ELF-1 (cell line): ENCODE results near the gene KIAA1671.

Experiments used
- DNase-seq: peaks from one replicate; pipeline ENCODE4 v3.0.0-alpha.2; 2016; ENCODE audit warnings: low read depth, low spot score

Gene KIAA1671

DNA sequence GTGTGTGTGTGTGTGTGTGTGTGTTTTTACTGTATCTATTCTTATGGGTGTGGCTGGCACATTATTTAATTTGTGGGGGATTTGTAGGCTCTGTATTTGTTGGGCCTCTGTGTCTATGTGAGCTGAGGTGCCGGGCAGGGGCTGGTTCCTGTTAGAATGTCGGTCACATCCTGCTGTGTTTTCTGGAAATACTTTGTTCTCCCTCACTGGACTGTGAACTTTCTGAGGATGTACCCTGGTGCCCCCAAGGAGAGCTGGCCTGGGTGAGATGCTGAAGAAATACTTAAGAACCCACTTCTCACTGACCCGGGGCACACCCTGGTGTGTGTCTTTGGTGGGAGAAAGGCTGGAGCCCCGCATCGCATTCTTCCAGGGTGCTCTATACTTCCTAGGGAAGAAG is 28.6 kb downstream of the KIAA1671 start:
- DNase-seq: no peak

GRCh38 chr22:24981656-24982055 is 29.1 kb downstream of the KIAA1671 start:
- DNase-seq: no peak

DNA sequence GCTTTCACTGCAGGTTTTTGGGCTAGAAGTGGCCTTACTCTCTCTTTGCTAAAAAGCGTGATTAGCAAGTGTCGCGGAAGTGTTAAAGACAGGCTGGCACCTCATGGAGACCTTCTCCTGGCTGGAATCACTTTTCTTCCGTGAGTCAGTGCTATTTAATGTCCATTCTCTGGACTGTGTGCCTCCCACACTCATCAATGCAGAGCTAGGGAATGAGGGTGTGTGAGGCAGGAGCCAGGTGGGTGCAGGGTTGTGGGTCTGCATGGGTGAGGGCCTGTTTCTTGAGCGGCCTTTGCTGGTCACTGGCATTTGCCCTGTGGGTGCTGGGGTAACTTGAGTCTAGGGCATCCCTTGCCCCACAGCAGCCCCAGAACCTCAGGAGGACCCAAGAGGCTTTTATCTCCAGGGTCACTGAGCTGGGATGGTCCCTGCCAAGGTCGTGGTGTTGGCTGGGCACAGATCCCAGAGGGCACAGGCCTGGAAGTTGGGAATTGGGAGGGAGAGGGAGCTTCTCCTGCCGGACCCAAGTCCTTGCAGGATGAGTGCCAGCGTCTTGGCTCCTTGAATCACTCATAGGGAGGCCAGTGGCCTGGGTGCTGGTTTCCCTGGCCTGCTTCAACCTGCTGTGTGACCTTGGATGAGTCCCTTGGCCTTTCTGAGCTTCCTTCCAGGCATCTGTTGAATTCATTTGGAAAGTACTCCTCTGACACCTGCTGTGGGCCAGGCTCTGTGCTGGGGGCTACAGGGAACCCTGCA is 30.0 kb downstream of the KIAA1671 start:
- no peak for DNase-seq

DNA sequence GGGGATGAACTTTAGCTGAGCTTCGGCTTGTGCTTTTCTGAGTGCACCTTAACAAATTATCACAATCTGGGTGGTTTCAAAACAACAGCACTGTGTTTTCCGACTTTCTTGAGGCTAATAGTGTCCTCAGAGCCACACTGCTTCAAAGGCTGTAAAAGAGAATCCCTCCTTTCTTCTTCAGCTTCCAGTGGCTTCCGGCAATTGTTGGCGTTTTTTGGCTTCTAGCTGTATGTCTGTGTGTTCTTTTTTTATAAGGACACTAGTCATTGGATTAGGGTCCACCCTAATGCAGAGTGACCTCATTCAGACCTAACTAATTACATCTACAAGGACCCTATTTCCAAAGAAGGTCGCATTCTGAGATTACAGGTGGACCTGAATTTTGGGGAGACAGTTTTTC is 30.6 kb downstream of the KIAA1671 start:
- DNase-seq: no peak

DNA sequence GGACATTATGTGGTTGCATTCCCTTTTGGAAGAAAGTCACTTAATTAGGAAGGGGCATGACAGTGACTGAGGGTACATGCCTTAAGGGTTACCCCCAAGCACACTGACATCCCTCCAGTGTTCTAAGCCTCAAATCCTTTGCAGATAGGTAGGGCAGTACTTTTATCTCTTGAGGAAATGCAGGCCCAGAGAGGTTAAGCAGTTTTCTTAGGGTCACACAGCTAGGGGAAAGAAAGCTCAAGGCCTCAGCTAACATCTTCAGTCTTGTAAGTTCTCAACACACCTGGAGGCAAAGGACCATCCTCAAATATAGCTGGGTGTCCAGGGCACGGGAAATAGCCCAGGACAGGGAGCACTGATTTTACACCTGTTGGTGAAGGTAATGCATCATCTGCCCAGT is 31.6 kb downstream of the KIAA1671 start:
- no peak for DNase-seq

- DNase-seq: no peak
Measured at GRCh38 chr22:24985826-24986214, 33.3 kb downstream of the KIAA1671 start.

GRCh38 chr22:24986816-24987215 is 34.3 kb downstream of the KIAA1671 start:
- DNase-seq: peak; percentile 53

DNA sequence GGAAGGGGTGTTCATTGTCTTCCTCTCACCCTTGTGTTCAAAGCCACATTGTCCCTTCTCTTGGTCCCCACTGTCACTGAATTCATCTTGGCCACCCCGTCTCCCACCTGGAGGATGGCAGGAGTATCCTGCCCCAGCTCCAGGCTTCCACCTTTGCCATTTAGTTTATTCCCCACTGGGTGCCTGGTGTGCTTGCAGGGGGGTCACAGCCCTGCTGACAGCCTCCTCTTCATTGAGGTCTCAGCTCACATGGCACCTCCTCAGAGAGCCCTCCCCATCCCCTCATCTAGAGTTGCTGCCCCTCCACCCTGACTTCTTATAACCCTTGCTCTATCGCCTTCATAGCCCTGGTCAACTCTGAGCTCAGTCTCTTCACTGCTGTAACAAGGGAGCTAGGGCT is 36.6 kb downstream of the KIAA1671 start:
- no peak for DNase-seq

- no peak for DNase-seq
Measured at GRCh38 chr22:24989541-24989951, 37.0 kb downstream of the KIAA1671 start.

GRCh38 chr22:24990344-24990905 is 37.9 kb downstream of the KIAA1671 start:
- no peak for DNase-seq

DNA sequence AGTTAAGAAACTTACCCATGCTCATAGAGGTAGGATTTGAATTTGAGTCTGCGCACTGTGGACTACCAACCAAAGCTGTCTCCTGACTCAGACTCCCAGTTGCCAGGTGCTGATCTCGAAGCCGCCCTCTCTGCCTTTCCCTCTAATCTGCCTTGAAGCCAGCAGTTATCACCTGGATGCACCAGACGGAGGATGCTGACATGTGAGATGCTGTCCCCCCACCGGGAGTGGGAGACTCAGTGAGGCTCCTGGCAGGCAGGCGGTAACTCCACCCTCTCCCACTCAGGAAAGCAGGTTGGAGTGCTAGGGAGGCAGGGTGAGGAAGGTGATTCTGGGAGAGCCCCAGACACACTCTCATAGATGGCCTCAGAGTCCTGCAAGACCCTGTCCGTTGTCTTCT is 40.4 kb downstream of the KIAA1671 start:
- no peak for DNase-seq

DNA sequence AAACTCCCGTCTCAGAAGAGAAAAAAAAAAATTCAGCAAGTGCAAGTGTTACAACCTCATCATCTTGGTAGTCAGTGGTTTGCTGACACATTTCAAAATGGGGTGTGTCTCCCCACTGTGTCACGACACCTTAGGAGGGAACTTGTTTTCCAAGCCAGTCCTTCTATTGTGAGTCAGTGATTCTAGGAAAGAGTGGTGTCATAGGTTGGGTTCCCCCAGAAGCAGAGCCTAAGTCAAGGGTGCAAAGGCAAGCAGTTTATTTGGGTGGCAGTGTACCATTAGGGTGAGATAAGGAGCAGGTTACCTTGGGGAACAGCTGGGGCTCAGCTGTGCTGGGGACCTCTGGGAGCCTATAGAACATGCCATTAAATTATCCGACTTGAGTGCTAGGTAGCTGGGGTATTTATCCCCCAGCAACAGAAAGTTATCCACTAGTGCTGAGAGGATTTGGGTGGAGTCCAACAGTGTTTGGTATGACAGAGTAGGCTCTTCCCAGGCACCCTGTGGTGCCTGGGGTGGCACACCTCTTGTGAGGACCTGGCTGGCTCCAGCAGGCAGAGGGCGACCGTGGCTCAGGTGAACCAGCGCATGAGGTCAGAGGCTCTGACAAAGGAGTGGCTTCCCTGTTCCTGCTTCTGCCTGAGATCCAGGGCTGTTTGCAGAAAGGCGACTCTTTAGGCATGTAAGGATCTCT is 41.7 kb downstream of the KIAA1671 start:
- DNase-seq: peak; percentile 60

DNA sequence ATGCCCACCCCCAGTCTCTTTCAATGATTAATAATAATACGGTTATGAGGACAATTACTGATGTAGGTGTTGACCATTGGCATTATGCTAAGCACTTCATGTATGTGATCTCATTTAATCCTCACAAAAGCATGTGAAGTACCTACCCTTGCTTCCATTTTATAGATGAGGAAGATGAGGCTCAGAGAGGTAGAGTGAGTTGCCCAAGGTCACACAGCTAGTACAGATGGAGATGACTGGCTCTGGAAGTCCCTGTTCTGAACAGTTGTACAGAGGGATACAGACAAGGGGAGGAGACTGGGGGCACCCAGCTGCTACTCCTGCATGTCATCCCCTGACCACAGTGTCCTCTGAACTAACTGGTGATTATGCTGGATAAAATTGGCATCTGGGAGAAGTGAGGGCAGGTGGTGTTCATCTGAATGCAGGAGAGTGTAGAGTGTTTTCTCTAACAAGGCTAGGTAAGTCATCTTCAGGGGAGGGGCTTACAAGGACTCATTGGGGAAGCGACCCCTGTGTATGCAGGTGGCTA is 43.2 kb downstream of the KIAA1671 start:
- DNase-seq: no peak

- DNase-seq: peak; percentile 98
Measured at GRCh38 chr22:24996420-24996952, 44.0 kb downstream of the KIAA1671 start.

DNA sequence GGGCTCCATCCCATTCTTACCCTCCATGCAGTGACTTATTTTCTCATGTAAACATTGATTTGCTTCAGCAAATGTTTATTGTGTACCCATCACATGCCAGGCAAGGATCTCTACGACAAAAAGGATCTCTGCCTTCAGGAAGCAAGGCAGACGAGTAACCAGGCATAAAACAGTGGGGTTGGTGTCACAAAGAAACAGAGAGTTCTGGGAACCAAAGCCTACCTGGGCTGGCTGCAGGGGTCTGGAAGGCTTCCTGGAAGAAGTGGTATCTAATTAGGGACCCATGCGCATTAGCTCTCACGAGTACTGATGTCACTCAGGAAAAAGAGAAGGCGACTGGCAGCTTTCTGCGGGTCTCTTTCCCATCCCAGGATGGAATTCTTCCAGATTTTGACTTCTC is 44.5 kb downstream of the KIAA1671 start:
- DNase-seq: no peak

GRCh38 chr22:25000686-25001085 is 48.2 kb downstream of the KIAA1671 start:
- DNase-seq: no peak

- peak; percentile 27 for DNase-seq
Measured at GRCh38 chr22:25002241-25002985, 49.9 kb downstream of the KIAA1671 start.

- DNase-seq: peak; percentile 29
Measured at GRCh38 chr22:25006354-25006753, 53.8 kb downstream of the KIAA1671 start.

DNA sequence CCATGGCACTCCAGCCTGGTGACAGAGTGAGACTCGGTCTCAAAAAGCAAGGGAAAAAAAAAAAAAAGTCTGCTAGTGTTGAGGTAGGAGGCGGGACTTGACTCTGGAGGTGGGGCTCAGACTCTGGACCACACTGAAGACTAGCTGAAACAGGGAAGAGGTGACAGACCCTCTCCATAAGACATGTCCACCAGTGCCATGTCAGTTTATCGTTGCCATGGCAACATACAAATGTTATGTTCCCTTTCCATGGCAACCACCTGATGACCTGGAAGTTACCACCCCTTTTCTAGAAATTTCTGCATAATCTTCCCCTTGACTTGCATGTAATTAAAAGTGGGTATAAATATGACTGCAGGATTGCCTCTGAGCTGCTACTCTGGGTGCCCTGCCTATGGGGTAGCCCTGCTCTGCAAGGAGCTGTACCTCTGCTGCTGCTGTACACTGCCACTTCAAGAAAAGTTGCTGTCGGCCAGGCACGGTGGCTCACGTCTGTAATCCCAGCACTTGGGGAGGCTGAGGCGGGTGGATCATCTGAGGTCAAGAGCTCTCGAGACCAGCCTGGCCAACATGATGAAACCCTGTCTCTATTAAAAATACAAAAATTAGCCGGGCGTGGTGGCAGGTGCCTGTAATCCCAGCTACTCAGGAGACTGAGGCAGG is 55.1 kb downstream of the KIAA1671 start:
- no peak for DNase-seq

- DNase-seq: peak; percentile 30
Measured at GRCh38 chr22:25008666-25009065, 56.1 kb downstream of the KIAA1671 start.

- peak; percentile 37 for DNase-seq
Measured at GRCh38 chr22:25012741-25013143, 60.2 kb downstream of the KIAA1671 start.
